Kidney (tissue), 14 donors: ENCODE measurements around the gene DDAH2. TPM values are rescaled to one million over a fixed set of nuclear protein-coding genes. Genes with fewer than 3 reads are reported as not detected.

Source experiments
- DNase-seq, 5 donors: peaks; one replicate each; pipeline ENCODE4 v3.0.0-alpha.2; 2013 to 2020
- FAIRE-seq: peaks from 2 replicates; lab custom pipeline; 2012; peaks lifted over from hg19 to GRCh38; lab: Jason Lieb, UNC
- H3K27ac ChIP-seq, 2 donors: one replicate each; pipeline ENCODE4 v1.7.0; 2013; ENCODE audit warnings: low read depth in 2 of 2, low read length in 2 of 2, inconsistent platforms in 1 of 2
- H3K27me3 ChIP-seq: one replicate; pipeline ENCODE4 v1.7.1; 2013; ENCODE audit warnings: low read length, inconsistent platforms; ENCODE audit not compliant: control insufficient read depth, insufficient read depth
- H3K36me3 ChIP-seq, 3 donors: one replicate each; pipeline versions ENCODE4 v1.7.0 to v1.7.1; 2013; ENCODE audit warnings: low read length in 3 of 3, control low read depth in 1 of 3, inconsistent platforms in 1 of 3; ENCODE audit not compliant: insufficient read depth in 3 of 3, control insufficient read depth in 2 of 3
- H3K4me1 ChIP-seq, 3 donors: one replicate each; pipeline versions ENCODE4 v1.7.0 to v1.7.1; 2013; ENCODE audit warnings: low read length in 3 of 3, inconsistent platforms in 1 of 3, low read depth in 1 of 3; ENCODE audit not compliant: control insufficient read depth in 2 of 3, insufficient read depth in 2 of 3
- H3K4me3 ChIP-seq, 3 donors: one replicate each; pipeline versions ENCODE4 v1.7.0 to v1.8.1; 2013; ENCODE audit warnings: low read length in 3 of 3, control low read depth in 1 of 3, inconsistent platforms in 1 of 3
- H3K9ac ChIP-seq, 3 donors: one replicate each; pipeline versions ENCODE4 v1.7.0 to v1.7.1; 2013; ENCODE audit warnings: low read length in 3 of 3, control low read depth in 1 of 3, inconsistent platforms in 1 of 3
- H3K9me3 ChIP-seq, 3 donors: one replicate each; pipeline versions ENCODE4 v1.7.0 to v1.7.1; 2013; ENCODE audit warnings: low read length in 3 of 3, control low read depth in 1 of 3, inconsistent platforms in 1 of 3; ENCODE audit not compliant: control insufficient read depth in 2 of 3, insufficient read depth in 1 of 3
- intact Hi-C: fragments of 100-400 bp; cut with DNase I; formaldehyde crosslinking; loops from one replicate; pipeline ENCODE4 v1.11.1; 2022
- polyA plus RNA-seq: library from polyadenylated mRNA; stranded (reverse); fragments of 350-450 nt; fragmentation: Illumina TruSeq; extraction: RNeasy Lipid Tissue Mini Kit (QIAGEN cat#74804); gene quantifications from one replicate; pipeline ENCODE4 v1.2.3, GENCODE V29; 2014; ENCODE audit warnings: low read depth, low replicate concordance; ENCODE audit not compliant: insufficient read depth
- total RNA-seq: library from RNA; stranded (reverse); fragmentation: NEBNext Ultra II Directional; extraction: Animal tissue kit (Norgen Biotek cat#: 25700); gene quantifications from one replicate; pipeline ENCODE4 v1.2.1, GENCODE V29; 2021
- TF ChIP-seq, protein P1 (sequence below): IDR thresholded peaks from 3 replicates; pipeline ENCODE4 v1.5.1; 2012; ENCODE audit warnings: mild to moderate bottlenecking, moderate library complexity, borderline replicate concordance; ENCODE audit not compliant: insufficient read depth; ENCODE audit errors: extremely low read depth
- donor health status: control.
- donor health status: control.
- donor health status: control.
- donor health status: control.
- donor health status: control.
- donor health status: DM: yes; HTN: yes; CAD: no.
- donor health status: Normal renal cell carcinoma (clear cell type).

DDAH2 gene
- total and polyA plus RNA-seq, 2 donors from 2014 or later = 98.9 to 147 TPM

DNA sequence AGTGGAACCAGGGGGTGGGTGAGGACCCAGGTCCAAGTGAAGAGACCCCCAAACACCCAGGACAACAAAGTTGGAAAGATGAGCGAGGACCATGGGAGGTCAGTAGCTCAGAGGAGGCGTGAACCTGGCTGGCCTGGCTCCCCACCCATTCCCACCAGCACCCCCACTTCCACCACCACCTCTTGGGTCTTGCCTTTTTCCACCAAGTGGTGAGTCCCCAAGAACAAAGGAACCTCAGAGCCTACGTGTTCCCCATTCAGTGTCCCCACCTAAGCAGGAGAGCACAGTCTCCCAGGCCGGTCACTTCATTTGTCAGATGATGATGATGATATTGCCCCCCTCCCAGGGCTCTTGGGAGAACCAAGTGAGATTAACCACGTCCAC, 48.6 kb upstream of the DDAH2 start:
- H3K27me3 ChIP-seq = no peaks in the 10 kb centered on the region
- H3K4me3 ChIP-seq = peak overlapping the region in 1 of 3 donors; percentile 6
- no peaks in the 10 kb centered on the region for H3K9me3 ChIP-seq
- H3K9ac ChIP-seq = peak overlapping the region in 1 of 3 donors; percentile 48
- FAIRE-seq (no peak), DNase-seq (no peak)
- peaks cover 0 to 19% (median 0%) of the 10 kb centered on the region in 3 donors for H3K4me1 ChIP-seq
- TF ChIP-seq, protein P1, sequence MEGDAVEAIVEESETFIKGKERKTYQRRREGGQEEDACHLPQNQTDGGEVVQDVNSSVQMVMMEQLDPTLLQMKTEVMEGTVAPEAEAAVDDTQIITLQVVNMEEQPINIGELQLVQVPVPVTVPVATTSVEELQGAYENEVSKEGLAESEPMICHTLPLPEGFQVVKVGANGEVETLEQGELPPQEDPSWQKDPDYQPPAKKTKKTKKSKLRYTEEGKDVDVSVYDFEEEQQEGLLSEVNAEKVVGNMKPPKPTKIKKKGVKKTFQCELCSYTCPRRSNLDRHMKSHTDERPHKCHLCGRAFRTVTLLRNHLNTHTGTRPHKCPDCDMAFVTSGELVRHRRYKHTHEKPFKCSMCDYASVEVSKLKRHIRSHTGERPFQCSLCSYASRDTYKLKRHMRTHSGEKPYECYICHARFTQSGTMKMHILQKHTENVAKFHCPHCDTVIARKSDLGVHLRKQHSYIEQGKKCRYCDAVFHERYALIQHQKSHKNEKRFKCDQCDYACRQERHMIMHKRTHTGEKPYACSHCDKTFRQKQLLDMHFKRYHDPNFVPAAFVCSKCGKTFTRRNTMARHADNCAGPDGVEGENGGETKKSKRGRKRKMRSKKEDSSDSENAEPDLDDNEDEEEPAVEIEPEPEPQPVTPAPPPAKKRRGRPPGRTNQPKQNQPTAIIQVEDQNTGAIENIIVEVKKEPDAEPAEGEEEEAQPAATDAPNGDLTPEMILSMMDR = no peak
- H3K27ac ChIP-seq = peak overlapping the region; percentile 77 to 92
- intact Hi-C loops = no loop called here
- peaks cover 0 to 9% (median 8%) of the 10 kb centered on the region in 3 donors for H3K36me3 ChIP-seq

DNA sequence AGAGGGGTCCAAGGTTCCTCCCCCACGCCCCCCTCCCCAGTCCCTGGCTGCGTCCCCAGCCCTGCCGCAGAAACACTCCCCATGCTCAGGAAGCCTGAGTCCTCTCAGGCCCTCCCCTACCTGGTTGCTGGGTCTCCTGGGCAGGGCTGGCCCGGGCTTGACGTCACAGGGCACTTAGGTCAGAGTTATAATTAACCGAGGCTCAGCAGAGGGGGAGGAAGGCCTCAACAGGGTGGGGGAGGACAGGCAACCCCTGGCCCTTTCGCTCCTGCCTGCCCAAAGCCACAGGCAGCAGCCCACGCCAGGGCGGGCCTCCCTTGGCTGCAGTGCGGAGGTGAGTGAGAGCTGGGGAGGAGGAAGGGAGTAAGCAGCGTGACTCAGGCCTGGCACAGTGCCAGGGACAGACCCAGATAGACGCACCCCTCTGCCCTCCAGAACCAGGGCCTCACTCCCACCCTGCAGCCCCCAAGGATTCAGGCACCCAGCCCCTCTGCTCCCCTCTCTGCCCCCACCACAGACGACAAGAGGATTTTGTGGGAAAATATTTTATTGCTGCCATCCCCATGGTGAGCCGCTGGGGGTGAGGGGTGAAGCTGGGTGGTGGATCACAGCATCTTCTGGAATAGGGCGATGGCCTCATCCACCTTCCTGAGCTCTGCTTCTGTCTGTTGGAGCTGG, 48.0 kb upstream of the DDAH2 start, which contains the start of gene VWA7:
TSS of gene VWA7 (minus strand) at position 340 of the 678 bp plus-strand sequence. CDS start 549 bp downstream, outside the sequence.
- intact Hi-C loops = no loop called here
- DNase-seq = peak; percentile 93 to 96 (median 95)

DNA sequence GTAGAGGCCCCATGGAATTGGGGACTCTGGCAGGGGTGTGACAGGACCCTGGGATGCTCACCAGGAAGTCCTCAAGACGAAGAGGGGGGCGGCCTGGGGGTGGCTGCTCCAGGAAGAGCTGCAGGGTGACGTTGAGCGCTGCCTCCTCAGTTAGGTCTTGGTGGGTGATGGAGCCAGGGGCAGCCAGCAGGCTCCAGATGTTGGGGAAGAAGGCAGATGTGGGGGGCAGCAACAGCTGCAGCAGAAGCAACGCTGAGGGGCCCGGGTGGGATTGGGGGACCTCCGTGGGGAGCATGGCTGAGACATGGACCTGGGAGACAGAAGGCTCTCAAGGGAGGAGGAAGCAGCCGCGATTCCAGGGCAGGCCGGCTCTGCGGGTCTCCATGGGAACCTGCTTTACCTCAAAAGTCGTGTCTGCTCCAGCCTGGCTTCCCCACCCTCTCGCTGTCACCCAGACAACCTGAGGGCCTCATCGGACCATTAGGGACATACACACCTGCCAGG, 47.4 kb upstream of the DDAH2 start:
- intact Hi-C loops = no loop called here
- Histone ChIP-seq H3K27ac (peak overlapping the region; percentile 77 to 92), H3K27me3 (no peaks in the 10 kb centered on the region), H3K36me3 (peaks cover 0 to 7% (median 0%) of the 10 kb centered on the region in 3 donors), H3K4me3 (peak overlapping the region in 1 of 3 donors; percentile 31), H3K9ac (peak overlapping the region in 1 of 3 donors; percentile 48), H3K4me1 (peaks cover 0 to 19% (median 0%) of the 10 kb centered on the region in 3 donors), H3K9me3 (no peaks in the 10 kb centered on the region)
- FAIRE-seq (no peak), DNase-seq (peak in 1 of 5 donors; percentile 87)
- TF ChIP-seq, protein P1 = no peak

More for the DNA sequence above, 48.0 kb upstream of the DDAH2 start, which contains the start of gene VWA7:
- H3K9me3 ChIP-seq = no peaks in the 10 kb centered on the region
- peak within 1 kb of the TSS in 1 of 3 donors; percentile 31 for H3K4me3 ChIP-seq
- H3K27me3 ChIP-seq = no peaks in the 10 kb centered on the region
- peak within 1 kb of the TSS in 1 of 3 donors; percentile 48 for H3K9ac ChIP-seq
- H3K4me1 ChIP-seq = peaks cover 0 to 19% (median 0%) of the 10 kb centered on the region in 3 donors
- H3K36me3 ChIP-seq = peaks cover 0 to 7% (median 3%) of the 10 kb centered on the region in 3 donors
- TF ChIP-seq, protein P1 = no peak
- H3K27ac ChIP-seq = peak within 1 kb of the TSS; percentile 77 to 92
- FAIRE-seq = peak; percentile 42
